GM12874 (cell line): ENCODE data around the gene ADAMTSL1.

Source experiments
- TF ChIP-seq, protein P1 (sequence below): IDR thresholded peaks from 2 replicates; pipeline ENCODE4 v1.5.1; 2011; ENCODE audit warnings: low read depth, mild to moderate bottlenecking, control low read depth, low read length, moderate library complexity; ENCODE audit not compliant: insufficient read depth

ADAMTSL1 gene

GRCh38 chr9:18707061-18707461 is 233.1 kb downstream of the ADAMTSL1 start:
- TF ChIP-seq, protein P1, sequence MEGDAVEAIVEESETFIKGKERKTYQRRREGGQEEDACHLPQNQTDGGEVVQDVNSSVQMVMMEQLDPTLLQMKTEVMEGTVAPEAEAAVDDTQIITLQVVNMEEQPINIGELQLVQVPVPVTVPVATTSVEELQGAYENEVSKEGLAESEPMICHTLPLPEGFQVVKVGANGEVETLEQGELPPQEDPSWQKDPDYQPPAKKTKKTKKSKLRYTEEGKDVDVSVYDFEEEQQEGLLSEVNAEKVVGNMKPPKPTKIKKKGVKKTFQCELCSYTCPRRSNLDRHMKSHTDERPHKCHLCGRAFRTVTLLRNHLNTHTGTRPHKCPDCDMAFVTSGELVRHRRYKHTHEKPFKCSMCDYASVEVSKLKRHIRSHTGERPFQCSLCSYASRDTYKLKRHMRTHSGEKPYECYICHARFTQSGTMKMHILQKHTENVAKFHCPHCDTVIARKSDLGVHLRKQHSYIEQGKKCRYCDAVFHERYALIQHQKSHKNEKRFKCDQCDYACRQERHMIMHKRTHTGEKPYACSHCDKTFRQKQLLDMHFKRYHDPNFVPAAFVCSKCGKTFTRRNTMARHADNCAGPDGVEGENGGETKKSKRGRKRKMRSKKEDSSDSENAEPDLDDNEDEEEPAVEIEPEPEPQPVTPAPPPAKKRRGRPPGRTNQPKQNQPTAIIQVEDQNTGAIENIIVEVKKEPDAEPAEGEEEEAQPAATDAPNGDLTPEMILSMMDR = no peak

DNA sequence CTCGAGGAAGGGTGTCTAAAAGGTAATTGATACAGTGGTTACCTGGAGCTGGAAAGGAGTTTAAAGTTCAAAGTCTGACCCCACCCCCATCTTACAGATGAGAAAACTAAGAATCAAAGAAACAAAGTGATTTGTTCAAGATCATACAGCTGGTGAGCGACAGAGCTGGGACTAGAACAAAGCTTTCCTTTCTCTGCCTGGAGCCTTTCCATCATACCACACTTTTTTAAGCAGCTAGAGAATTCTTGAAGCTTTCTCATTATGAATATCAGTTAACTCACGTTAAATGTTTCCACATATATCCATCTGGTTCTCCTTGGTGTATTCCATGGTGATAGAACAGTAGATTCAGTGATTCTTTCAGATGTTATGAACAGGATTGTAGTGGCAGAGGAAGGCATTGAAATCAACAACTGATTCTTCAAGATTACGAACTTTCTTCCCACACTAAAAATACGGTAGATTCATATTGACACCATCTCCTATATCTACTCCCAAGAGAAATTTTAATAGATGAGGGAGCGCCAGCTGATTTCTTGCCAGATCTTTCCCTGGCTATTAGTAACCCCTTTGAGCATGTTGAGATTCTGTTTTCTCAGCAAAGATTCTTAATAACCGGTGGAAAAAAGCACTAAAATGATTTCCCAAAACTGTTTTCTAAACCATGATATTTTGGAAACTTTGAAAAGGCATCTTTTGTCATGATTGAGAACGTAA is 233.7 kb downstream of the ADAMTSL1 start:
- TF ChIP-seq, protein P1 = no peak

DNA sequence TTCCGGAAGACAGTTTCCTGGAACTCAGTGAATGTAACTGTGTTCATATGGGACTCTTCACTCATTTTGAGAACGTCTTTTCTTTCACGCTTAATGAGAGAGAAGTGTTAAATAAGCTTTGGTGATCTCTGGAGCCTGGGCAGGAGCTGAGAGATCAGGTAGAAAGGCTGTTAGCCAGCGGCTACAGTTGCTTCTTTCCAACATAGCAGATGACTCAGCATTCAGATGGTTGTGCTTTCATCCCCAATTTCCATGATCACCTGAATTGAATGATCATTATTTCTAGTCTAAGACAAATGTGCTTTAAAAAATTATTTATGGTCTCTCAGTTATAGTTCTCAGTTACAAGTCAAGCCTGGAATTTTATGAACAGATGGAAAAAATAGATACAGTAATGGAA is 234.5 kb downstream of the ADAMTSL1 start:
- TF ChIP-seq, protein P1 = no peak

GRCh38 chr9:18710065-18710464 is 236.1 kb downstream of the ADAMTSL1 start:
- TF ChIP-seq, protein P1 = no peak

DNA sequence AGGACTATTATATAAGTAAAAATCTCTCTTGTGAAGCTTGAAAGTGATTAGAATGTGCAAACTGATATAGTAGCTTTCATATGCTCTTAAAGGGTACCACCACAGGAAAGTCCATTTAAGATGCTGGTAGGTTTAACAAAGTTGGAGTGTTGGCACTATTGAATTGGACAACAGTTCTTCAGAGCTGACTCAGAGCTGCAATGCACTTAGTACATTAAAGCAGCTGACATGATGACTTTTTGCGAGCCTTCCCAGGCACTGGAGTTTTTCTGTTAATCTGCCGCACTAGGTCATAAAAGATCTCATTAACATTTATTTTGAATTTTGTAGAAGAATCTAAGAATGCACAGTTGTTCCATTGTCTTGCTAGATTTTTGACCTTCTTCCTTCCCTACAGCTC is 243.8 kb downstream of the ADAMTSL1 start:
- TF ChIP-seq, protein P1 = no peak

GRCh38 chr9:18718393-18718792 is 244.4 kb downstream of the ADAMTSL1 start:
- TF ChIP-seq, protein P1 = no peak

DNA sequence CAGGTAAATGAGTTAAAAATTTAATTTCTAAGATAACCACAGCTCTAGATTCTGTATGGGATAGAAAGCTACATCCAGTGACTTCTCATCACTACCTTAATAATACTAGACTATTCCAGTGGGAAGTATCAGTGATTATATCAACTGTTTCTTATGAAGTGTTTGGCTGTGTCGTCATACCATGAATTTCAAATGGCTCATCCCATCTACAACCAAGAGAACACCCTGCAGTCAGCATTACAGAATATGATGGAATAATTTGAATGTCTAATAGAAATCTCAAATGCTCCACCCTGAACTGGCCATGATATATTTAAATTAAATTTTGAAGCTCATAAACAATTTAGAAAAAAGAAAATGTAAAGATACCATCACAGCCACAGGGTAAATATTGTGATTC is 245.0 kb downstream of the ADAMTSL1 start:
- TF ChIP-seq, protein P1 = no peak
